Esophagus squamous epithelium (tissue), 5 donors: ENCODE measurements around the gene RERE. TPM values are rescaled to one million over a fixed set of nuclear protein-coding genes. Genes with fewer than 3 reads are reported as not detected.

Experiments
- DNase-seq: peaks from one replicate; lab custom pipeline; 2025; lab: John Stamatoyannopoulos, UW
- H3K27ac ChIP-seq, 4 donors: fragments of 200-600 bp; sonication (generic); one replicate each; pipeline ENCODE4 v1.5.1; 2016 to 2019; ENCODE audit warnings: mild to moderate bottlenecking in 1 of 4
- H3K27me3 ChIP-seq, 4 donors: fragments of 200-600 bp; sonication (generic); 1 replicate in 3 of 4; 2 replicates in 1 of 4; pipeline versions ENCODE4 v1.5.1 to v1.6.0; 2017 to 2021; ENCODE audit warnings: antibody characterized with exemption in 1 of 4
- H3K36me3 ChIP-seq, 3 donors: fragments of 200-600 bp; sonication (generic); one replicate each; pipeline ENCODE4 v1.5.1; 2016 to 2019
- H3K4me1 ChIP-seq, 3 donors: fragments of 200-600 bp; sonication (generic); one replicate each; pipeline ENCODE4 v1.5.1; 2017 to 2019
- H3K4me3 ChIP-seq, 4 donors: fragments of 200-600 bp; sonication (generic); 1 replicate in 3 of 4; 2 replicates in 1 of 4; pipeline ENCODE4 v1.5.1; 2016 to 2019; ENCODE audit warnings: mild to moderate bottlenecking in 2 of 4, moderate library complexity in 1 of 4
- H3K9me3 ChIP-seq, 3 donors: fragments of 200-600 bp; sonication (generic); one replicate each; pipeline ENCODE4 v1.5.1; 2016 to 2019
- CTCF ChIP-seq, 6 experiments: fragments of 450-650 bp in 4 of 6; fragments of 200-600 bp in 2 of 6; sonication (generic) in 2 of 6; IDR thresholded peaks; one replicate each; pipeline ENCODE4 v1.5.1; 2016 to 2019; ENCODE audit warnings: antibody characterized with exemption in 6 of 6, mild to moderate bottlenecking in 4 of 6, moderate library complexity in 4 of 6
- POLR2A ChIP-seq, 4 donors: fragments of 450-650 bp; IDR thresholded peaks; one replicate each; pipeline ENCODE4 v1.6.1; 2017; ENCODE audit warnings: antibody characterized with exemption in 4 of 4, mild to moderate bottlenecking in 4 of 4, moderate library complexity in 3 of 4
- WGBS, 2 donors: methylation state at CpG; one replicate each; pipeline ENCODE4 v1.1.5; 2018; 5-methylcytosine and 5-hydroxymethylcytosine counted together
- intact Hi-C: fragments of 100-400 bp; cut with DNase I; formaldehyde crosslinking; loops from one replicate; pipeline ENCODE4 v1.15.0; 2022
- total RNA-seq, 4 donors: library from RNA; depleted of rRNA; stranded (reverse); fragments of >200 nt; gene quantifications; one replicate each; pipeline ENCODE4 v1.1.0, GENCODE V29; 2016
- donor health status: DM: yes; HTN: yes; CAD: no.

The RERE gene
- total RNA-seq, 4 donors from 2014 or later: 27.5 to 56.6 (median 32.1) TPM

- Histone ChIP-seq H3K27me3 (peaks cover 0 to 41% (median 0%) of the 10 kb centered on the region in 4 donors), H3K36me3 (no peaks in the 10 kb centered on the region), H3K4me3 (no peak overlapping the region), H3K9me3 (peaks cover 0 to 4% (median 0%) of the 10 kb centered on the region in 3 donors), H3K4me1 (peaks cover 11 to 34% (median 14%) of the 10 kb centered on the region in 3 donors), H3K27ac (no peak overlapping the region)
- TF ChIP-seq CTCF (IDR thresholded peaks at IDR 0.05) (peak in 1 of 6 experiments; percentile 23), POLR2A (IDR thresholded peaks at IDR 0.05) (no peak)
- 73 to 84% methylated on average over 10 to 12 of the region's 14 CpGs for WGBS, 2 donors
- DNase-seq: no peak
- intact Hi-C loops: loop anchor here (10.0 kb wide), 1 partner anchor 331 kb away; no protein-coding TSS in a partner anchor
Measured at GRCh38 chr1:8315573-8316475, 501.6 kb downstream of the RERE start.

- Histone ChIP-seq H3K27me3 (peaks cover 0 to 39% (median 0%) of the 10 kb centered on the region in 4 donors), H3K27ac (no peak overlapping the region), H3K4me1 (peaks cover 11 to 34% (median 14%) of the 10 kb centered on the region in 3 donors), H3K9me3 (peaks cover 0 to 4% (median 0%) of the 10 kb centered on the region in 3 donors), H3K36me3 (no peaks in the 10 kb centered on the region), H3K4me3 (no peak overlapping the region)
- no peak for TF ChIP-seq POLR2A (IDR thresholded peaks at IDR 0.05)
- peak; percentile 49 to 96 (median 95) for TF ChIP-seq CTCF (IDR thresholded peaks at IDR 0.05)
- intact Hi-C loops: loop anchor here (5.0 to 10.0 kb wide), 2 partner anchors 282 to 330 kb away; no protein-coding TSS in a partner anchor
- no peak for DNase-seq
- 20 to 29% methylated on average over 14 to 16 of the region's 21 CpGs for WGBS, 2 donors
Measured at GRCh38 chr1:8314346-8315280, 502.8 kb downstream of the RERE start.

- H3K27ac ChIP-seq: no peak overlapping the region
- H3K27me3 ChIP-seq: peaks cover 0 to 31% (median 0%) of the 10 kb centered on the region in 4 donors
- no peak for TF ChIP-seq POLR2A (IDR thresholded peaks at IDR 0.05)
- TF ChIP-seq CTCF (IDR thresholded peaks at IDR 0.05): no peak
- intact Hi-C loops: loop anchor here (5.0 to 10.0 kb wide), 2 partner anchors 281 to 328 kb away; no protein-coding TSS in a partner anchor
- no peak for DNase-seq
- WGBS, 2 donors: 75 to 86% methylated on average over 6 of the region's 6 CpGs
- H3K4me1 ChIP-seq: peaks cover 7 to 26% (median 7%) of the 10 kb centered on the region in 3 donors
- peaks cover 0 to 4% (median 0%) of the 10 kb centered on the region in 3 donors for H3K9me3 ChIP-seq
- H3K4me3 ChIP-seq: no peak overlapping the region
- H3K36me3 ChIP-seq: no peaks in the 10 kb centered on the region
Measured at GRCh38 chr1:8313231-8313630, 504.2 kb downstream of the RERE start.

GRCh38 chr1:8312235-8313218 is 504.9 kb downstream of the RERE start:
- Histone ChIP-seq H3K36me3 (no peaks in the 10 kb centered on the region), H3K27ac (peak overlapping the region in 1 of 4 donors; percentile 13), H3K4me1 (peaks cover under 1 to 19% (median 4%) of the 10 kb centered on the region in 3 donors), H3K4me3 (no peak overlapping the region), H3K9me3 (peaks cover 0 to 4% (median 0%) of the 10 kb centered on the region in 3 donors), H3K27me3 (peaks cover 0 to 24% (median 0%) of the 10 kb centered on the region in 4 donors)
- no peak for DNase-seq
- intact Hi-C loops: loop anchor here (5.0 to 10.0 kb wide), 2 partner anchors 280 to 328 kb away; no protein-coding TSS in a partner anchor
- TF ChIP-seq POLR2A (IDR thresholded peaks at IDR 0.05): no peak
- no peak for TF ChIP-seq CTCF (IDR thresholded peaks at IDR 0.05)
- WGBS, 2 donors: 77 to 86% methylated on average over 15 to 17 of the region's 17 CpGs
